ENCODE results near the gene SAT2.
"Not testable (repeated sequence)": the region's sequence is repeated elsewhere in the genome, so short reads cannot be mapped to it uniquely, and the experiment has no call there.

Gene SAT2

DNA sequence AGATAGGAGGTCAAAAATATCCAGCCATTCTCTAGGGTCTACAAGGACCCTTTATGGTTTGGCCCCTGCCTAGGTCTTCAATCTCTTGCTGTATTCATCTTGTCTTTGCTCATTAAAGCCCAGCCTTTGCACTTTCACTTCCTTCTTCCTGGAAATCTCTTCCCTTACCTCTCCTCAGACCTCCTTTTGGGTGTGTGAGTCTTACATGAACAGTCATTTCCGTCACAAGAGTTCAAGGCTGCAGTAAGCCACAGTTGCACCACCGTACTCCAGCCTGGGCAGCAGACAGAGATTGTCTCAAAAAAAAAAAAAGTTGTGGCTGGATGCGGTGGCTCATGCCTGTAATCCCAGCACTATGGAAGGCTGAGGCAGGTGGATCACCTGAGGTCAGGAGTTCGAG, 17.2 kb upstream of the SAT2 start:
- no peak for TF ChIP-seq EZH2phosphoT487 (IDR thresholded peaks at IDR 0.05; ENCODE audit: low read depth)
- TF ChIP-seq, protein P1, sequence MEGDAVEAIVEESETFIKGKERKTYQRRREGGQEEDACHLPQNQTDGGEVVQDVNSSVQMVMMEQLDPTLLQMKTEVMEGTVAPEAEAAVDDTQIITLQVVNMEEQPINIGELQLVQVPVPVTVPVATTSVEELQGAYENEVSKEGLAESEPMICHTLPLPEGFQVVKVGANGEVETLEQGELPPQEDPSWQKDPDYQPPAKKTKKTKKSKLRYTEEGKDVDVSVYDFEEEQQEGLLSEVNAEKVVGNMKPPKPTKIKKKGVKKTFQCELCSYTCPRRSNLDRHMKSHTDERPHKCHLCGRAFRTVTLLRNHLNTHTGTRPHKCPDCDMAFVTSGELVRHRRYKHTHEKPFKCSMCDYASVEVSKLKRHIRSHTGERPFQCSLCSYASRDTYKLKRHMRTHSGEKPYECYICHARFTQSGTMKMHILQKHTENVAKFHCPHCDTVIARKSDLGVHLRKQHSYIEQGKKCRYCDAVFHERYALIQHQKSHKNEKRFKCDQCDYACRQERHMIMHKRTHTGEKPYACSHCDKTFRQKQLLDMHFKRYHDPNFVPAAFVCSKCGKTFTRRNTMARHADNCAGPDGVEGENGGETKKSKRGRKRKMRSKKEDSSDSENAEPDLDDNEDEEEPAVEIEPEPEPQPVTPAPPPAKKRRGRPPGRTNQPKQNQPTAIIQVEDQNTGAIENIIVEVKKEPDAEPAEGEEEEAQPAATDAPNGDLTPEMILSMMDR (IDR thresholded peaks at IDR 0.05; ENCODE audit: low read depth, low read length) = no peak
- Histone ChIP-seq H3K9ac (ENCODE audit: low read length) (no peak overlapping the region), H3K9me3 (ENCODE audit: insufficient read depth, low read length) (no peaks in the 10 kb centered on the region), H3K4me2 (ENCODE audit: low read length) (no peak overlapping the region), H3K27ac (ENCODE audit: low read length) (no peak overlapping the region), H3K36me3 (replicated peaks; ENCODE audit: low read depth, low read length) (no peaks in the 10 kb centered on the region), H3K79me2 (ENCODE audit: low read length) (no peaks in the 10 kb centered on the region), H3K4me3 (ENCODE audit: low read length) (no peak overlapping the region), H3K4me1 (ENCODE audit: low read length) (peaks cover 4% of the 10 kb centered on the region; the same call in 1 of the 2 replicates), H4K20me1 (ENCODE audit: insufficient read depth, low read length) (no peaks in the 10 kb centered on the region), H2AFZ (ENCODE audit: low read depth, low read length) (no peak overlapping the region), H3K27me3 (ENCODE audit: low read depth, low read length) (no peaks in the 10 kb centered on the region)

- not testable (repeated sequence) for H3K9me3 ChIP-seq (ENCODE audit: insufficient read depth, low read length); H3K79me2 ChIP-seq (ENCODE audit: low read length); H2AFZ ChIP-seq (ENCODE audit: low read depth, low read length); H3K36me3 ChIP-seq (replicated peaks; ENCODE audit: low read depth, low read length); H3K4me2 ChIP-seq (ENCODE audit: low read length); H3K27ac ChIP-seq (ENCODE audit: low read length); H3K4me3 ChIP-seq (ENCODE audit: low read length); H3K4me1 ChIP-seq (ENCODE audit: low read length); H4K20me1 ChIP-seq (ENCODE audit: insufficient read depth, low read length); H3K27me3 ChIP-seq (ENCODE audit: low read depth, low read length); H3K9ac ChIP-seq (ENCODE audit: low read length)
Measured at GRCh38 chr17:7641635-7642034, 14.0 kb upstream of the SAT2 start.

GRCh38 chr17:7640783-7641182, 13.2 kb upstream of the SAT2 start:
- Histone ChIP-seq H3K27me3 (ENCODE audit: low read depth, low read length) (no peaks in the 10 kb centered on the region), H3K4me1 (ENCODE audit: low read length) (peaks cover 4% of the 10 kb centered on the region; the same call in 1 of the 2 replicates), H2AFZ (ENCODE audit: low read depth, low read length) (no peak overlapping the region), H3K4me3 (ENCODE audit: low read length) (no peak overlapping the region), H4K20me1 (ENCODE audit: insufficient read depth, low read length) (no peaks in the 10 kb centered on the region), H3K9me3 (ENCODE audit: insufficient read depth, low read length) (no peaks in the 10 kb centered on the region), H3K27ac (ENCODE audit: low read length) (no peak overlapping the region), H3K79me2 (ENCODE audit: low read length) (no peaks in the 10 kb centered on the region), H3K36me3 (replicated peaks; ENCODE audit: low read depth, low read length) (no peaks in the 10 kb centered on the region), H3K4me2 (ENCODE audit: low read length) (no peak overlapping the region), H3K9ac (ENCODE audit: low read length) (no peak overlapping the region)
- TF ChIP-seq, protein P1 (IDR thresholded peaks at IDR 0.05; ENCODE audit: low read depth, low read length) = no peak
- no peak for TF ChIP-seq EZH2phosphoT487 (IDR thresholded peaks at IDR 0.05; ENCODE audit: low read depth)

GRCh38 chr17:7636163-7636562, 8.5 kb upstream of the SAT2 start:
- no peaks in the 10 kb centered on the region for H3K4me1 ChIP-seq (ENCODE audit: low read length)
- TF ChIP-seq, protein P1 (IDR thresholded peaks at IDR 0.05; ENCODE audit: low read depth, low read length) = no peak
- TF ChIP-seq EZH2phosphoT487 (IDR thresholded peaks at IDR 0.05; ENCODE audit: low read depth) = no peak
- no peaks in the 10 kb centered on the region for H3K9me3 ChIP-seq (ENCODE audit: insufficient read depth, low read length)
- no peak overlapping the region for H3K9ac ChIP-seq (ENCODE audit: low read length)
- no peaks in the 10 kb centered on the region for H3K36me3 ChIP-seq (replicated peaks; ENCODE audit: low read depth, low read length)
- no peaks in the 10 kb centered on the region for H3K27me3 ChIP-seq (ENCODE audit: low read depth, low read length)
- no peak overlapping the region for H3K4me2 ChIP-seq (ENCODE audit: low read length)
- H2AFZ ChIP-seq (ENCODE audit: low read depth, low read length) = no peak overlapping the region
- no peak overlapping the region for H3K4me3 ChIP-seq (ENCODE audit: low read length)
- no peaks in the 10 kb centered on the region for H4K20me1 ChIP-seq (ENCODE audit: insufficient read depth, low read length)
- H3K27ac ChIP-seq (ENCODE audit: low read length) = no peak overlapping the region
- no peaks in the 10 kb centered on the region for H3K79me2 ChIP-seq (ENCODE audit: low read length)

DNA sequence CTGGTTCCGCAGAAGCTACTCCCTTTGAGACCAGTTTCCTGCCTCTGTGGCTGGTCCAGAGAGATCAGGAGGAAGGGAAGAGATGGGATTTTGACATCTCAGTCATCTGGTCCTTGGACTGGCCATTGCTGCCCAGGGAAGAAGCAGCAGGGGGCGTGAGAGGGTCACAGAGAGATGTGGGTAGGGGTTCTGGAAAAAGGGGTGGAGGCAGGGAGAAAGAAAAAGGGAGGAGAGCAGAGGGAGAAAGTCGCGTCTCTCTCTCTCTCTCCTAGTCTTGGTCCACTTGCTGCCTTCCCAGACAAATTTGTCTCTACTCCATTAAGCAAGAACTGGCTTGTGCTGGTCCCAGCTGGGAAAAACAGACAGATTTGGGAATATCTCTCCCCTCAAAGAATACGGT, 6.8 kb upstream of the SAT2 start:
- Histone ChIP-seq H3K79me2 (ENCODE audit: low read length) (no peaks in the 10 kb centered on the region), H3K9ac (ENCODE audit: low read length) (no peak overlapping the region), H2AFZ (ENCODE audit: low read depth, low read length) (no peak overlapping the region), H3K36me3 (replicated peaks; ENCODE audit: low read depth, low read length) (no peaks in the 10 kb centered on the region), H3K9me3 (ENCODE audit: insufficient read depth, low read length) (no peaks in the 10 kb centered on the region), H3K27me3 (ENCODE audit: low read depth, low read length) (no peaks in the 10 kb centered on the region), H3K27ac (ENCODE audit: low read length) (no peak overlapping the region), H3K4me1 (ENCODE audit: low read length) (no peaks in the 10 kb centered on the region), H4K20me1 (ENCODE audit: insufficient read depth, low read length) (no peaks in the 10 kb centered on the region), H3K4me2 (ENCODE audit: low read length) (no peak overlapping the region), H3K4me3 (ENCODE audit: low read length) (no peak overlapping the region)
- TF ChIP-seq, protein P1 (IDR thresholded peaks at IDR 0.05; ENCODE audit: low read depth, low read length) = peak; percentile 34
- no peak for TF ChIP-seq EZH2phosphoT487 (IDR thresholded peaks at IDR 0.05; ENCODE audit: low read depth)

Data from OCI-LY3 (cell line).